ENCODE data around the gene MBP. TPM values are rescaled to one million over a fixed set of nuclear protein-coding genes. Genes with fewer than 3 reads are reported as not detected.

Gene MBP
- polyA plus RNA-seq, 1 donor from 2014 or later: 3.3 TPM

GRCh38 chr18:76982038-76982437 is 150.5 kb downstream of the MBP start:
- Histone ChIP-seq H2AFZ (ENCODE audit: low read depth, low read length) (no peak overlapping the region), H3K79me2 (replicated peaks; ENCODE audit: insufficient read depth, low read length) (no peaks in the 10 kb centered on the region), H3F3A (ENCODE audit: insufficient read depth, low read length, poor library complexity, severe bottlenecking) (no peaks in the 10 kb centered on the region), H3K9ac (ENCODE audit: low read length) (no peak overlapping the region), H3K9me3 (ENCODE audit: low read length) (no peaks in the 10 kb centered on the region), H4K20me1 (ENCODE audit: insufficient read depth) (no peaks in the 10 kb centered on the region), H3K4me2 (ENCODE audit: low read length) (no peak overlapping the region), H3K27ac (ENCODE audit: low read length) (no peak overlapping the region), H3K36me3 (ENCODE audit: insufficient read depth, low read length) (no peaks in the 10 kb centered on the region), H3K9me2 (ENCODE audit: insufficient read depth, low read length) (no peaks in the 10 kb centered on the region), H3K4me3 (ENCODE audit: low read length) (no peak overlapping the region), H3K27me3 (ENCODE audit: insufficient read depth, low read depth, low read length) (no peaks in the 10 kb centered on the region)
- TF ChIP-seq EP300 (conservative IDR thresholded peaks at IDR 0.05; ENCODE audit: poor library complexity, severe bottlenecking) (no peak), CTCF (IDR thresholded peaks at IDR 0.05; ENCODE audit: poor library complexity, severe bottlenecking) (no peak), EZH2 (IDR thresholded peaks at IDR 0.05; ENCODE audit: borderline replicate concordance, insufficient read depth, low read length, poor library complexity, severe bottlenecking) (no peak), SMC3 (conservative IDR thresholded peaks at IDR 0.05; ENCODE audit: poor library complexity) (no peak), RAD21 (conservative IDR thresholded peaks at IDR 0.05) (no peak), TAF1 (IDR thresholded peaks at IDR 0.05; ENCODE audit: low read depth) (no peak), REST (IDR thresholded peaks at IDR 0.05; ENCODE audit: borderline replicate concordance) (no peak)

- no peak for TF ChIP-seq EZH2 (IDR thresholded peaks at IDR 0.05; ENCODE audit: borderline replicate concordance, insufficient read depth, low read length, poor library complexity, severe bottlenecking)
- TF ChIP-seq TAF1 (IDR thresholded peaks at IDR 0.05; ENCODE audit: low read depth): no peak
- no peak for TF ChIP-seq RAD21 (conservative IDR thresholded peaks at IDR 0.05)
- TF ChIP-seq POLR2AphosphoS5 (IDR thresholded peaks at IDR 0.05): no peak
- TF ChIP-seq REST (IDR thresholded peaks at IDR 0.05; ENCODE audit: borderline replicate concordance): no peak
- no peak for TF ChIP-seq SMC3 (conservative IDR thresholded peaks at IDR 0.05; ENCODE audit: poor library complexity)
- TF ChIP-seq CTCF (IDR thresholded peaks at IDR 0.05; ENCODE audit: poor library complexity, severe bottlenecking): no peak
- TF ChIP-seq EP300 (conservative IDR thresholded peaks at IDR 0.05; ENCODE audit: poor library complexity, severe bottlenecking): no peak
- TF ChIP-seq MXI1 (conservative IDR thresholded peaks at IDR 0.05; ENCODE audit: poor library complexity, severe bottlenecking): no peak
- Histone ChIP-seq H3K9me2 (ENCODE audit: insufficient read depth, low read length) (no peaks in the 10 kb centered on the region), H2AFZ (ENCODE audit: low read depth, low read length) (no peak overlapping the region), H3K27me3 (ENCODE audit: insufficient read depth, low read depth, low read length) (no peaks in the 10 kb centered on the region), H3K9ac (ENCODE audit: low read length) (no peak overlapping the region), H4K20me1 (ENCODE audit: insufficient read depth) (no peaks in the 10 kb centered on the region), H3K36me3 (ENCODE audit: insufficient read depth, low read length) (no peaks in the 10 kb centered on the region), H3K4me2 (ENCODE audit: low read length) (no peak overlapping the region), H3K4me3 (ENCODE audit: low read length) (no peak overlapping the region), H3K79me2 (replicated peaks; ENCODE audit: insufficient read depth, low read length) (no peaks in the 10 kb centered on the region), H3K9me3 (ENCODE audit: low read length) (no peaks in the 10 kb centered on the region), H3F3A (ENCODE audit: insufficient read depth, low read length, poor library complexity, severe bottlenecking) (no peaks in the 10 kb centered on the region), H3K27ac (ENCODE audit: low read length) (no peak overlapping the region)
Observed at GRCh38 chr18:76981396-76981968, 151.1 kb downstream of the MBP start.

Measured in neural cell (in vitro differentiated cells).